ENCODE measurements around the gene POLR2J3.
"Not testable (repeated sequence)": the region's sequence is repeated elsewhere in the genome, so short reads cannot be mapped to it uniquely, and the experiment has no call there.

DNA sequence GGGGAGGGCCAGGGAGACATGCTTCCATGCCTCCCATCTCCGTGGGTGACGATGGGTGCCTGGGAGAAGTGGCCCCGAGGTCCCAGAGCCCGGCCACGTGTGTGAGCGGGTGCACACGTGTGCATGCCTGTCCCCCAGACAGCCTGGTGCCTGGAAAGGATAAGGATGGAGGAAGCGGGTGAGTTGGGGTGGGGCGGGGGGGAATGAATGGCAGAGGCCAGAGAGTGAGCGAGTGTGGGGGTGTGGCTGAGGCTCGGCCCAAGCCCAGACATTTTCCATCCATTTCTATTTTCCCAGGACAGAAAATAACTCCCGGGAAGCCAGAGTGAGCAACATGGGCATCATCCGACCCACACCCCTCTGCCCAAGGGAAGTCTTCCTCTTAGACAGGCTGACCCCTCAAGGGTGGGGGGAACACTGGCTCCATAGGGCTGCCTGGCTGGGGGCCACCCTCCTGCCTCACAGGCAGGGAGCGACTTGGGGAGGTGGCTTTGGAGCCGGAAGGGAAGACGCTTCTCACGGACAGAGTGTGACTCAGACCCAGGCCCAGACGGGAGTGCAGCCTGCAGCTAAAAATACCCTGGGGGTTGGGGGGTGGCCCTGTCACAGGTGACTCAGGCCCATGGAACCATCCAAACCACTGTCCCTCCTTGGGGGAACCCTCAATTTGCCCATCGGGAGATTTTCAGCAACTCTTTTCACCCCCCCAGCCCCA is 32.2 kb upstream of the POLR2J3 start:
- TF ChIP-seq, protein P1, sequence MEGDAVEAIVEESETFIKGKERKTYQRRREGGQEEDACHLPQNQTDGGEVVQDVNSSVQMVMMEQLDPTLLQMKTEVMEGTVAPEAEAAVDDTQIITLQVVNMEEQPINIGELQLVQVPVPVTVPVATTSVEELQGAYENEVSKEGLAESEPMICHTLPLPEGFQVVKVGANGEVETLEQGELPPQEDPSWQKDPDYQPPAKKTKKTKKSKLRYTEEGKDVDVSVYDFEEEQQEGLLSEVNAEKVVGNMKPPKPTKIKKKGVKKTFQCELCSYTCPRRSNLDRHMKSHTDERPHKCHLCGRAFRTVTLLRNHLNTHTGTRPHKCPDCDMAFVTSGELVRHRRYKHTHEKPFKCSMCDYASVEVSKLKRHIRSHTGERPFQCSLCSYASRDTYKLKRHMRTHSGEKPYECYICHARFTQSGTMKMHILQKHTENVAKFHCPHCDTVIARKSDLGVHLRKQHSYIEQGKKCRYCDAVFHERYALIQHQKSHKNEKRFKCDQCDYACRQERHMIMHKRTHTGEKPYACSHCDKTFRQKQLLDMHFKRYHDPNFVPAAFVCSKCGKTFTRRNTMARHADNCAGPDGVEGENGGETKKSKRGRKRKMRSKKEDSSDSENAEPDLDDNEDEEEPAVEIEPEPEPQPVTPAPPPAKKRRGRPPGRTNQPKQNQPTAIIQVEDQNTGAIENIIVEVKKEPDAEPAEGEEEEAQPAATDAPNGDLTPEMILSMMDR (conservative IDR thresholded peaks at IDR 0.05; ENCODE audit: low read length): not testable (repeated sequence)
- TF ChIP-seq EZH2phosphoT487 (IDR thresholded peaks at IDR 0.05; ENCODE audit: borderline replicate concordance, low read depth, low read length): not testable (repeated sequence)
